H54 (cell line): Measurements from ENCODE around the gene SEMA3G.

Experiments
- DNase-seq: peaks from one replicate; pipeline ENCODE4 v3.0.0; 2011; ENCODE audit warnings: low spot score, mixed read lengths; ENCODE audit not compliant: insufficient read length
- FAIRE-seq: peaks from 3 replicates; lab custom pipeline; 2011; peaks lifted over from hg19 to GRCh38; lab: Jason Lieb, UNC
- POLR2A ChIP-seq: IDR thresholded peaks from 2 replicates; pipeline ENCODE4 v1.6.1; 2011; ENCODE audit warnings: low read depth, mild to moderate bottlenecking, low read length

Gene SEMA3G

GRCh38 chr3:52471371-52472238 lies 26.7 kb upstream of the SEMA3G start:
- TF ChIP-seq POLR2A: no peak
- no peak for FAIRE-seq
- no peak for DNase-seq

- no peak for TF ChIP-seq POLR2A
- no peak for FAIRE-seq
Measured at GRCh38 chr3:52470920-52471319, 26.0 kb upstream of the SEMA3G start.

GRCh38 chr3:52469001-52469400 lies 24.1 kb upstream of the SEMA3G start:
- no peak for FAIRE-seq
- DNase-seq: no peak

More at GRCh38 chr3:52470920-52471319, 26.0 kb upstream of the SEMA3G start:
- DNase-seq: no peak

GRCh38 chr3:52468336-52468735 lies 23.4 kb upstream of the SEMA3G start:
- TF ChIP-seq POLR2A: no peak
- FAIRE-seq (no peak), DNase-seq (no peak)

More at GRCh38 chr3:52469001-52469400, 24.1 kb upstream of the SEMA3G start:
- no peak for TF ChIP-seq POLR2A

- DNase-seq (no peak), FAIRE-seq (no peak)
- no peak for TF ChIP-seq POLR2A
Measured at GRCh38 chr3:52463416-52463815, 18.5 kb upstream of the SEMA3G start.

GRCh38 chr3:52461874-52462273 lies 17.0 kb upstream of the SEMA3G start:
- no peak for DNase-seq
- TF ChIP-seq POLR2A: no peak
- no peak for FAIRE-seq

- DNase-seq (no peak), FAIRE-seq (no peak)
- TF ChIP-seq POLR2A: no peak
Measured at GRCh38 chr3:52458770-52459545, 14.1 kb upstream of the SEMA3G start.

- no peak for DNase-seq
- FAIRE-seq: no peak
- no peak for TF ChIP-seq POLR2A
Measured at GRCh38 chr3:52458031-52458760, 13.3 kb upstream of the SEMA3G start.

- no peak for TF ChIP-seq POLR2A
- FAIRE-seq (no peak), DNase-seq (no peak)
Measured at GRCh38 chr3:52456800-52457183, 11.9 kb upstream of the SEMA3G start.

- FAIRE-seq (no peak), DNase-seq (no peak)
- no peak for TF ChIP-seq POLR2A
Measured at GRCh38 chr3:52456169-52456799, 11.4 kb upstream of the SEMA3G start.

GRCh38 chr3:52455283-52456168 lies 10.6 kb upstream of the SEMA3G start, which contains the start of gene NISCH:
Gene NISCH, plus strand, starts transcription at chr3:52455604. Its CDS starts 38 bp downstream, at chr3:52455642.
- DNase-seq: peak; percentile 78
- no peak for FAIRE-seq
- TF ChIP-seq POLR2A: peak; percentile 89

GRCh38 chr3:52454938-52455282 lies 10.0 kb upstream of the SEMA3G start:
- no peak for TF ChIP-seq POLR2A
- DNase-seq (no peak), FAIRE-seq (no peak)

GRCh38 chr3:52454250-52454937 lies 9.5 kb upstream of the SEMA3G start:
- DNase-seq (no peak), FAIRE-seq (no peak)
- no peak for TF ChIP-seq POLR2A
